SK-N-SH treated with all-trans-retinoic acid at 6 μM for 48 hours (cell line): Measurements from ENCODE around the gene MYH3.

Source experiments
- ATAC-seq: fragments of 200-7000 bp; cut with Tn5 transposase; 3 replicates; pipeline ENCODE4 v1.9.1; 2020; ENCODE audit warnings: mild to moderate bottlenecking, moderate library complexity
- ARNTL ChIP-seq: fragments of 450-650 bp; formaldehyde crosslinking; IDR thresholded peaks from 2 replicates; pipeline ENCODE4 v1.5.0; 2020; ENCODE audit warnings: low read depth, mild to moderate bottlenecking, moderate library complexity, borderline replicate concordance
- BACH2 ChIP-seq: fragments of 250-450 bp; sonication (Bioruptor Pico); IDR thresholded peaks from 2 replicates; pipeline ENCODE4 v1.9.0; 2021; ENCODE audit warnings: mild to moderate bottlenecking, borderline replicate concordance
- CSDC2 ChIP-seq: fragments of 250-450 bp; sonication (Bioruptor Pico); IDR thresholded peaks from 2 replicates; pipeline ENCODE4 v1.5.0; 2020; ENCODE audit warnings: mild to moderate bottlenecking, moderate library complexity
- ESRRG ChIP-seq: fragments of 250-450 bp; sonication (Bioruptor Pico); IDR thresholded peaks from 2 replicates; pipeline ENCODE4 v1.6.1; 2021; ENCODE audit warnings: mild to moderate bottlenecking
- ISL1 ChIP-seq: fragments of 250-450 bp; sonication (Bioruptor Pico); IDR thresholded peaks from 2 replicates; pipeline ENCODE4 v2.1.2; 2022; ENCODE audit warnings: mild to moderate bottlenecking, moderate library complexity
- OSR1 ChIP-seq: fragments of 250-450 bp; sonication (Bioruptor Pico); IDR thresholded peaks from 2 replicates; pipeline ENCODE4 v1.8.0; 2022; ENCODE audit warnings: moderate library complexity, mild to moderate bottlenecking, inconsistent platforms
- RARB ChIP-seq: fragments of 250-450 bp; sonication (Bioruptor Pico); IDR thresholded peaks from 2 replicates; pipeline ENCODE4 v1.8.0; 2021; ENCODE audit warnings: mild to moderate bottlenecking, moderate library complexity
- TCF4 ChIP-seq: fragments of 250-450 bp; sonication (Bioruptor Pico); IDR thresholded peaks from 2 replicates; pipeline ENCODE4 v1.8.0; 2021; ENCODE audit warnings: mild to moderate bottlenecking, moderate library complexity, borderline replicate concordance
- TOX ChIP-seq: fragments of 250-450 bp; sonication (Bioruptor Pico); IDR thresholded peaks from 2 replicates; pipeline ENCODE4 v1.8.0; 2021; ENCODE audit warnings: mild to moderate bottlenecking, moderate library complexity, borderline replicate concordance
- TSHZ2 ChIP-seq: fragments of 250-450 bp; sonication (Bioruptor Pico); IDR thresholded peaks from 2 replicates; pipeline ENCODE4 v1.5.0; 2020; ENCODE audit warnings: mild to moderate bottlenecking, moderate library complexity
- ZFP30 ChIP-seq: fragments of 450-650 bp; formaldehyde crosslinking; IDR thresholded peaks from 2 replicates; pipeline ENCODE4 v1.5.0; 2022; ENCODE audit warnings: mild to moderate bottlenecking, moderate library complexity
- TF ChIP-seq, protein P1 (sequence below): fragments of 250-450 bp; sonication (Bioruptor Pico); IDR thresholded peaks from 2 replicates; pipeline ENCODE4 v1.5.1; 2021; ENCODE audit warnings: mild to moderate bottlenecking, moderate library complexity
- TF ChIP-seq, protein P2 (sequence below): fragments of 250-450 bp; sonication (Bioruptor Pico); IDR thresholded peaks from 2 replicates; pipeline ENCODE4 v1.8.0; 2020; ENCODE audit warnings: mild to moderate bottlenecking, moderate library complexity, borderline replicate concordance
- TF ChIP-seq, protein P3 (sequence below): fragments of 250-450 bp; sonication (Bioruptor Pico); IDR thresholded peaks from 2 replicates; pipeline ENCODE4 v1.8.0; 2021; ENCODE audit warnings: low read depth, mild to moderate bottlenecking, moderate library complexity, borderline replicate concordance

MYH3 gene

DNA sequence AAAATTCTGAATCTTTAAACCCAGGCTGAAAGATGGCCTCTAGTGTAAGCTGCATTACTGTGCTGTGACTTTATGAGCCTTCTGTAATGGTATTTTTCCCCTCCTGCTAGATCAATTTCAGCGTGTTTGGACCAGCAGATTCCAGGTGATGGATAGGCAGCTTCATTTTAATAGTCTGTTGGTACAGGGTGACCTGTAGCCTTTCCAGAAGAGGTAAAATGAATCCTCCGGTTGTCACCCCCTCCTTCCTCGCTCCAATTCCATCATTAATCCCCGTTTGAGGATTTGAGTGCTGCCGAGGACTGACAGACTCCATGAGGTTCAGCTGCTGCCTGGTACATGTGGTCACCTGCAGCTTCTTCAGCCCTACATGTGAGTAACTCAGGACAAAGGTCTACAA, 48.9 kb downstream of the MYH3 start (continued):
- no peak for TF ChIP-seq TSHZ2 (CRISPR knock-in tag)
- TF ChIP-seq, protein P1, sequence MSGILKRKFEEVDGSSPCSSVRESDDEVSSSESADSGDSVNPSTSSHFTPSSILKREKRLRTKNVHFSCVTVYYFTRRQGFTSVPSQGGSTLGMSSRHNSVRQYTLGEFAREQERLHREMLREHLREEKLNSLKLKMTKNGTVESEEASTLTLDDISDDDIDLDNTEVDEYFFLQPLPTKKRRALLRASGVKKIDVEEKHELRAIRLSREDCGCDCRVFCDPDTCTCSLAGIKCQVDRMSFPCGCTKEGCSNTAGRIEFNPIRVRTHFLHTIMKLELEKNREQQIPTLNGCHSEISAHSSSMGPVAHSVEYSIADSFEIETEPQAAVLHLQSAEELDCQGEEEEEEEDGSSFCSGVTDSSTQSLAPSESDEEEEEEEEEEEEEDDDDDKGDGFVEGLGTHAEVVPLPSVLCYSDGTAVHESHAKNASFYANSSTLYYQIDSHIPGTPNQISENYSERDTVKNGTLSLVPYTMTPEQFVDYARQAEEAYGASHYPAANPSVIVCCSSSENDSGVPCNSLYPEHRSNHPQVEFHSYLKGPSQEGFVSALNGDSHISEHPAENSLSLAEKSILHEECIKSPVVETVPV (CRISPR knock-in tag) = no peak
- TF ChIP-seq BACH2 (CRISPR knock-in tag) = no peak

DNA sequence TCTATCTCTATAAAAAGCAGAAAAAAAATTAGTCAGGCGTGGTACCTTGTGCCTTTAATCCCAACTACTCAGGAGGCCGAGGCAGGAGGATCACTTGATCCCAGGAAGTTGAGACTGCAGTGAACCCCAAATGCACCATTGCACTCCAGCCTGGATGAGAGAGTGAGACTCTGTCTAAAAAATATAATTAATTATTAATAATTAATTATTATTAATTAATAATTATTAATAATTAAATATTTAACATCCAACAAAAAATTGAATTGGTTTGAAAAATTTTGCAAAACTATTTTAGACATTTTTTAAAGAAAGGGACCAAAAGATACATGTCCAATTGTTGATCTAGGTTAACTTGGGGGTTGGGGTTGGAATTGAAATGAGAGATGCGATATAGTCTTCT, 51.0 kb downstream of the MYH3 start:
- ATAC-seq = no peak
- TF ChIP-seq, protein P1 (CRISPR knock-in tag) = no peak
- TF ChIP-seq TOX (no peak), RARB (CRISPR knock-in tag) (no peak), TCF4 (CRISPR knock-in tag) (no peak), CSDC2 (CRISPR knock-in tag) (no peak), ZFP30 (CRISPR knock-in tag) (no peak)
- TF ChIP-seq, protein P2, sequence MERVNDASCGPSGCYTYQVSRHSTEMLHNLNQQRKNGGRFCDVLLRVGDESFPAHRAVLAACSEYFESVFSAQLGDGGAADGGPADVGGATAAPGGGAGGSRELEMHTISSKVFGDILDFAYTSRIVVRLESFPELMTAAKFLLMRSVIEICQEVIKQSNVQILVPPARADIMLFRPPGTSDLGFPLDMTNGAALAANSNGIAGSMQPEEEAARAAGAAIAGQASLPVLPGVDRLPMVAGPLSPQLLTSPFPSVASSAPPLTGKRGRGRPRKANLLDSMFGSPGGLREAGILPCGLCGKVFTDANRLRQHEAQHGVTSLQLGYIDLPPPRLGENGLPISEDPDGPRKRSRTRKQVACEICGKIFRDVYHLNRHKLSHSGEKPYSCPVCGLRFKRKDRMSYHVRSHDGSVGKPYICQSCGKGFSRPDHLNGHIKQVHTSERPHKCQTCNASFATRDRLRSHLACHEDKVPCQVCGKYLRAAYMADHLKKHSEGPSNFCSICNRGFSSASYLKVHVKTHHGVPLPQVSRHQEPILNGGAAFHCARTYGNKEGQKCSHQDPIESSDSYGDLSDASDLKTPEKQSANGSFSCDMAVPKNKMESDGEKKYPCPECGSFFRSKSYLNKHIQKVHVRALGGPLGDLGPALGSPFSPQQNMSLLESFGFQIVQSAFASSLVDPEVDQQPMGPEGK (CRISPR knock-in tag) = no peak
- TF ChIP-seq, all 23 proteins: peak for 0

DNA sequence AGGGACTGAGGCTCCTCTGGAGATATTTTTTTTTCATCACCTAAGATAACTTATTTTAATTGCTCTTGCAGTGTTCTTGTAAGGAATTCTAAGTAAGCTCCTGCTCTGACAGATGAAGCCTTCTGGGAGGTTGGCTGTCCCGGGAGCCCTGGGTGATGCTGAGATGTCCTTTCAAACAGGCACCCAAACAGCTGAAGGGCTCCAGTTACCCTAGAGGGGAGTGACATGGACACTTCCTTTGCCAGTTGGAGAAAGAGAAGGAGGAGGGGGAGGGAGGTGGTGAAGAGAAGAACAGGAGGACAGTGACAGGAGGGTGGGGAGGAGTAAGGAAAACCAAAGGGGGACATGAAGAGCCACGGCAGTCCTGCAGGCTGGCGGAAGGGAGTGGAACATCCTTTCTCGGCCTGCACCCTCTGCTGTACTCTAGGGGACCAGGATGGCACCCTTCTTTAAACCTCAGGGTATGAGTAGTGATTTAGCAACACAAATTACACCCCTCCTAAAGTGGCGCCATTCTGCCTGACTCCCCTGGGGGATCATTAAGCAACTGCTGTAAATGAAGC, 51.8 kb downstream of the MYH3 start:
- no peak for TF ChIP-seq ISL1 (CRISPR knock-in tag)
- TF ChIP-seq, protein P3, sequence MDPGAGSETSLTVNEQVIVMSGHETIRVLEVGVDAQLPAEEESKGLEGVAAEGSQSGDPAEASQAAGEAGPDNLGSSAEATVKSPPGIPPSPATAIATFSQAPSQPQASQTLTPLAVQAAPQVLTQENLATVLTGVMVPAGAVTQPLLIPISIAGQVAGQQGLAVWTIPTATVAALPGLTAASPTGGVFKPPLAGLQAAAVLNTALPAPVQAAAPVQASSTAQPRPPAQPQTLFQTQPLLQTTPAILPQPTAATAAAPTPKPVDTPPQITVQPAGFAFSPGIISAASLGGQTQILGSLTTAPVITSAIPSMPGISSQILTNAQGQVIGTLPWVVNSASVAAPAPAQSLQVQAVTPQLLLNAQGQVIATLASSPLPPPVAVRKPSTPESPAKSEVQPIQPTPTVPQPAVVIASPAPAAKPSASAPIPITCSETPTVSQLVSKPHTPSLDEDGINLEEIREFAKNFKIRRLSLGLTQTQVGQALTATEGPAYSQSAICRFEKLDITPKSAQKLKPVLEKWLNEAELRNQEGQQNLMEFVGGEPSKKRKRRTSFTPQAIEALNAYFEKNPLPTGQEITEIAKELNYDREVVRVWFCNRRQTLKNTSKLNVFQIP (CRISPR knock-in tag) = no peak
- no peak for TF ChIP-seq TSHZ2 (CRISPR knock-in tag)
- TF ChIP-seq TOX = no peak
- TF ChIP-seq, protein P1 (CRISPR knock-in tag) = no peak
- no peak for TF ChIP-seq RARB (CRISPR knock-in tag)
- TF ChIP-seq, protein P2 (CRISPR knock-in tag) = no peak
- no peak for TF ChIP-seq OSR1 (CRISPR knock-in tag)
- TF ChIP-seq ESRRG (CRISPR knock-in tag) = no peak
- TF ChIP-seq CSDC2 (CRISPR knock-in tag) = no peak
- no peak for TF ChIP-seq ARNTL (CRISPR knock-in tag)
- ATAC-seq = no peak
